ENCODE data around the gene TM9SF1.
"Not testable (repeated sequence)": the region's sequence is repeated elsewhere in the genome, so short reads cannot be mapped to it uniquely, and the experiment has no call there.

Gene TM9SF1

DNA sequence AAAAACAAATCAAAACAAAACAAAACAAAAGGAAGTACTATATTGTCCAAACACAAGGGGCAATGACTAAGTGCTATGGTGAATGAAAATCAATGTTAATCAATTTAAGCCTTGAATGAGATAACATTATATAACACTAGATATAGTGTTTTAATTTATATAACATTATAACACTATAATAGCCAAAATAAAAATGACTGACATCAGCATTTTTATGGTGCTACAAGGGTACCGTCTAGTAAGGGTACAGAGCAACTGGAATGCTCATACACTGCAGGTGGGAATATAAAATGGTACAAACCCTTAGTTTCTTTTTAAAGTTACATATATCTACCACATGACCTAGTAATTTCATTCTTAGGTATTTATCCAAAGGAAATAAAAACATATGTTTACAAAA lies 31.2 kb upstream of the TM9SF1 start:
- DNase-seq (ENCODE audit: low read depth) = no peak

DNA sequence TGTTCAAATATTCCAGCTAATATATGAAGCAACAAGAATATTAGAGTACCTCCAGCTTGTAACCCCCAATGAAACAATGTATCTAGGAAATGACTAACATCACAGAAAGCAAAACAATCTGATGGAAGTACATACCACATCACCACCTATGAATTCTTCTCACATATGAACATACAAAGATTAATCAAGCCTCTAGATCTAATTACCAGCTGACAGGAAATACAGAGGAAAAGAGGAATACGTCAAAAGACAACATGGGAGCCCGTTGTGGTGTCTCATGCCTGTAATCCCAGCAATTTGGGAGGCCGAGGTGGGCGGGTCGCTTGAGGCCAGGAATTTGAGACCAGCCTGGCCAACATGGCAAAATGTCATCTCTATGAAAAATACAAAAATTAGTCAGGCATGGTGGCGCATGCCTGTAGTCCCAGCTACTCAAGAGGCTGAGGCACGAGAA lies 29.4 kb upstream of the TM9SF1 start:
- DNase-seq (ENCODE audit: low read depth) = peak; percentile 76

- DNase-seq (ENCODE audit: low read depth) = not testable (repeated sequence)
Observed at GRCh38 chr14:24222987-24223386, 27.7 kb upstream of the TM9SF1 start.

GRCh38 chr14:24219521-24219920 lies 24.3 kb upstream of the TM9SF1 start:
- DNase-seq (ENCODE audit: low read depth) = no peak

DNA sequence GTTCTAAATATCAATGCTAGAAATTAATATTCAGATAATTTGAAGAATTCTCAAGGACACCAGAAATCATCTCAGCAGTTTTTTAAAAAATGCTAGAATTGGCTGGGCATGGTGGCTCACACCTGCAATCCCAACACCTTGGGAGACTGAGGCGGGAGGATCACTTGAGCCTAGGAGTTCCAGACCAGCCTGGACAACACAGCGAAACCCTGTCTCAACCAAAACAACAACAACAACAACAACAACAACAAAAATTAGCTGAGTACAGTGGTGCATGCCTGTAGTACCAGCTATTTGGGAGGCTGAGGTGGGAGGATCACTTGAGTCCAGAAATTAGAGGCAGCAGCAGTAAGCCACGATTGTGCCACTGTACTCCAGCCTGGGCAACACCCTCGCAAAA lies 23.8 kb upstream of the TM9SF1 start:
- no peak for DNase-seq (ENCODE audit: low read depth)

DNA sequence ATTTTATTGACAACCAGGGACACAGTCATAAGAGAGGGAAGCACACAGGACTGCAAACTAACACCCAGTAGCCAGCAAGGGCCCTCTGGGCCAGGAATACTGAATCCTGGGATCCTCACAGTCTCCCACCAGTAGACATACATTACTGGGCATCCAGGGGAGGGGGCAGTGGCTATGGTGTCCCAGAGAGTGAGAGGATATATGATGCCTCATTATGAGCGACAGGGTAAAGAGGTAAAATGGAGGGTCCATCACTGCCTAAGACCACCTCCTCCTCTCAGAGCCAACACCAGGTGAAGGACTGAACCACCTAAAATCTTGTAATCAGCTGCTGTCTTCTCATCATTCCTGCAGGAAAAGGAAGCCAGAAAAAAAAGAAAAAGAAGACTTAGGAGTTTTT lies 21.6 kb upstream of the TM9SF1 start:
- DNase-seq (ENCODE audit: low read depth) = not testable (repeated sequence)

DNA sequence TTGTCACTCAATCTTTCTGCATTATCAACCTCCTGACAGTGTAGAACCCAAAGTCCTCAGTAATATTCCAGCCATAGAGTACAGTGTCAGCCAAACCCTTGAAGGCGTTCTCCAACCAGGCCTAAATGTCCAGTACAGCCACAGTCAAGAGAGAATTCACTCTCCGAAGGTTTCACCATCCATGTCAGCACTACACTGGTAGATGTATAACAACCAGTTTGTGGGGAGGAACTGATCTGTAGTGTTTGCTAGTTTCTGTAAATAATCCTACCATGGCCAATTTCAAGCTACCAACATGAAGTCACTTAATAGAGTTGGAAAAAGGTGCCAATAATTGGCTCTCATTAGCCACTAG lies 21.1 kb upstream of the TM9SF1 start:
- DNase-seq (ENCODE audit: low read depth) = no peak

- peak; percentile 75 for DNase-seq (ENCODE audit: low read depth)
Observed at GRCh38 chr14:24215495-24216344, 20.5 kb upstream of the TM9SF1 start, which contains the start of gene MDP1. Gene MDP1 (minus strand): TSS chr14:24216066. CDS start chr14:24215955, 111 bp downstream.

- DNase-seq (ENCODE audit: low read depth) = no peak
Observed at GRCh38 chr14:24213866-24214662, 18.8 kb upstream of the TM9SF1 start.

- DNase-seq (ENCODE audit: low read depth) = peak; percentile 96
Observed at GRCh38 chr14:24212924-24213865, 18.0 kb upstream of the TM9SF1 start, which contains the start of gene CHMP4A. Gene CHMP4A (minus strand): TSS chr14:24213488. CDS start chr14:24213439, 49 bp downstream.

DNA sequence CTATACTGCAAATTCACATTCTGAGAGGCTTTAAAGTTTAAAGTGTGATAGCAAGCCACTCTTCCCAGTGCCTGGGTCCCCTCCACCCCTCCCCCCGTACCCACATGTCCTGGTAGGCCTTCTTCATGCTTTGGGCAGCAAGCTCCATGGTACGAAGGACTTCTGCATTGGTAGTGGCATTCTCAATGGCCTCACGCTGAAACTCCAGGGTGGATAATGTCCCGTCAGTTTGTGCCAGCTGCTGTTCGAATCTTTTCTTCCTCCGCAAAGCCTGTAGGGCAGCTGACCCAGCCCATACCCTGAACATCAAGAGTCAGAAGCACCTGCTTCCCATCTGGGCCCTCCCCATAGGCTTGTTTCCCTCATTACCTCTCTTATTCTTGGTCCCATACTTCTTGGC lies 16.1 kb upstream of the TM9SF1 start:
- no peak for DNase-seq (ENCODE audit: low read depth)

GRCh38 chr14:24207625-24208024 lies 12.4 kb upstream of the TM9SF1 start:
- no peak for DNase-seq (ENCODE audit: low read depth)

- DNase-seq (ENCODE audit: low read depth) = no peak
Observed at GRCh38 chr14:24207104-24207551, 11.9 kb upstream of the TM9SF1 start.

- DNase-seq (ENCODE audit: low read depth) = no peak
Observed at GRCh38 chr14:24206260-24207103, 11.2 kb upstream of the TM9SF1 start.

DNA sequence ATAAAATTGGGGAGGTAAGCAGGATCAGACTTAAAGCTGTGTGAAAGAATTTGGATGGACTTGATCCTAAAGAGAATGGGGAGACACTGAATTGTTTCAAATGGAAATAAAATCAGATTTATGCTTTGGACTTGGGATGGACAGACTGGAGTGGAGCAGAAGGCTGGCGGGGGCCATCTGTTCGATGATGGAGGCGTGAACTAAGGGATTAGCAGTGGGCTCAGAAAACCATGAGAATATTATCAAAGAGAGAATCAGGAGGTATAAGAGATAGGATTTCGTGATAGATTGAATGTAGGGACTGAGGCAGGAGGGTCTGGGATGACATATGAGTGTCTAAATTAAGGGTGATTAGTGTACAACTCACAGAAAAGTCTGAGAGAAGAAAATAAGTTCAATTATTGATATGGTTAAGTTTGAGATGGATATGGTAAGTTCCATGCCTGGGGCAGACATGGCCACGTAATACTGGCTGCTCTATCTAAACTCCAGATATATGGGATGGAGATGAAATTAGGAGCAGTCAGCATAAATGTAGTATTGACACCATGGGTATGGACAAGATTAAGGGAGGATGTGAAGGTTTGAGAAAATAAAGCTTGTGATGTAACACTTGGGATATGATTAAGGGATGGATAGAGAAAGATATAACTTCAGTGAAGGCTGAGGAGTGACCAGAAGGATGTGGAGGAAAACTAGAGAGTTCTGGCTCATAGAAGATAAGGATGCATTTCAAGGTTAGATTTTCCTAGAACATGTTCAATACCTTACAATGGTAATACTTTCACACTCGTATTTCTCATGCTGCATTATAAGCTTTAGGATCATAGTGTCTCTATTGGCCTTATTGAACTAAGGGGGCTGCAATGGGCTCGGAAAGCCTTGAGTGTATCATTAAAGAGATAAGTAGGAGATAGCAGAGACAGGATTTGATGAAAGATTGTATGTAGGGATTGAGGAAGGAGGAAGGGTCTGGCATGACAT lies 9.2 kb upstream of the TM9SF1 start:
- no peak for DNase-seq (ENCODE audit: low read depth)

DNA sequence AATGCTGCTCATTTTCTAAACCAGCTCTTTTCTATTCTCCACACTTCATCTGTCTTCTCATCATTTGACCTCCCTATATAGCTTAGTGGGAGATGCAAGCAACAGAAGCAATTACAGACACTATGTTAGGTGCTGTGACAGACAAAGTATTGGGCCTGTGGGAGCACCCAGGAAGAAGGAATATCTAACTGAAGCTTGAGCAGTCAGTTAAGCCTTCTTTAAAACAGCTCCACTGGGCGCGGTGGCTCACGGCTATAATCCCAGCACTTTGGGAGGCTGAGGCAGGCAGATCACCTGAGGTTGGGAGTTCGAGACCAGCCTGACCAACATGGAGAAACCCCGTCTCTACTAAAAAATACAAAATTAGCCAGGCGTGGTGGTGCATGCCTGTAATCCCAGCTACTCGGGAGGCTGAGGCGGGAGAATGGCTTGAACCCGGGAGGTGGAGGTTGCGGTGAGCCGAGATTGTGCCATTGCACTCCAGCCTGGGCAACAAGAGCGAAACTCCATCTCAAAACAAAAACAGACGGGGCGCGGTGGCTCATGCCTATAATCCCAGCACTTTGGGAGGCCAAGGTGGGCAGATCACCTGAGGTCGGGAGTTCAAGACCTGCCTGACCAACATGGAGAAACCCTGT lies 8.1 kb upstream of the TM9SF1 start:
- DNase-seq (ENCODE audit: low read depth) = not testable (repeated sequence)

- not testable (repeated sequence) for DNase-seq (ENCODE audit: low read depth)
Observed at GRCh38 chr14:24202538-24202937, 7.3 kb upstream of the TM9SF1 start.

- no peak for DNase-seq (ENCODE audit: low read depth)
Observed at GRCh38 chr14:24198814-24199524, 3.7 kb upstream of the TM9SF1 start.

Data from HS-27A (cell line).